ENCODE data around the gene FOXJ1.

- TF ChIP-seq CREB5 (CRISPR knock-in tag; IDR thresholded peaks at IDR 0.05; ENCODE audit: low read depth) (no peak), ZNF70 (CRISPR knock-in tag; IDR thresholded peaks at IDR 0.05) (no peak), PPARA (CRISPR knock-in tag; IDR thresholded peaks at IDR 0.05; ENCODE audit: borderline replicate concordance) (no peak), CSRNP3 (CRISPR knock-in tag; IDR thresholded peaks at IDR 0.05) (no peak), TSHZ2 (CRISPR knock-in tag; IDR thresholded peaks at IDR 0.05) (no peak), SNAI2 (CRISPR knock-in tag; IDR thresholded peaks at IDR 0.05) (no peak), ZFP3 (CRISPR knock-in tag; IDR thresholded peaks at IDR 0.05) (no peak), ESRRG (CRISPR knock-in tag; IDR thresholded peaks at IDR 0.05) (no peak), RARB (CRISPR knock-in tag; IDR thresholded peaks at IDR 0.05) (no peak), OSR1 (CRISPR knock-in tag; IDR thresholded peaks at IDR 0.05) (no peak), PATZ1 (CRISPR knock-in tag; IDR thresholded peaks at IDR 0.05; ENCODE audit: borderline replicate concordance) (no peak), ZNF565 (CRISPR knock-in tag; conservative IDR thresholded peaks at IDR 0.05; ENCODE audit: low read depth) (no peak), TCF4 (CRISPR knock-in tag; IDR thresholded peaks at IDR 0.05; ENCODE audit: borderline replicate concordance) (no peak), GLIS3 (CRISPR knock-in tag; IDR thresholded peaks at IDR 0.05) (no peak)
Observed at GRCh38 chr17:76174037-76174436, 33.0 kb upstream of the FOXJ1 start.

All from SK-N-SH treated with all-trans-retinoic acid at 6 μM for 48 hours (cell line).